Astrocyte (in vitro differentiated cells and primary cell): Measurements from ENCODE around the gene ABTB2.

ENCODE experiments used
- CTCF ChIP-seq: IDR thresholded peaks from 2 replicates; pipeline ENCODE4 v1.5.1; 2011; ENCODE audit warnings: low read depth, mild to moderate bottlenecking, inconsistent platforms, low read length, moderate library complexity; ENCODE audit not compliant: insufficient read depth
- EZH2 ChIP-seq: IDR thresholded peaks from 2 replicates; pipeline ENCODE4 v1.6.1; 2012; ENCODE audit warnings: mild to moderate bottlenecking, low read length, inconsistent platforms; ENCODE audit not compliant: insufficient read depth

- TF ChIP-seq CTCF (no peak), EZH2 (no peak)
Measured at GRCh38 chr11:34161812-34162492, 195.9 kb downstream of the ABTB2 start.
